HepG2 (cell line): ENCODE data around the gene GLUD1. TPM values are rescaled to one million over a fixed set of nuclear protein-coding genes. Genes with fewer than 3 reads are reported as not detected.
A peak's percentile ranks its signal among the peaks of the same experiment; 100 is the strongest.

ENCODE experiments used
- HES4 ChIP-seq: sonication (generic); formaldehyde crosslinking; IDR thresholded peaks from 2 replicates; pipeline ENCODE4 v1.9.0; 2021; ENCODE audit warnings: mild to moderate bottlenecking, missing genetic modification reagents, borderline replicate concordance
- HNRNPL ChIP-seq: fragments of 200-400 bp; formaldehyde crosslinking; IDR thresholded peaks from 2 replicates; pipeline ENCODE4 v1.6.1; 2017; ENCODE audit warnings: mild to moderate bottlenecking, low read depth, low read length
- NFE2 ChIP-seq: sonication (generic); formaldehyde crosslinking; IDR thresholded peaks from 2 replicates; pipeline ENCODE4 v1.4.0; 2020; ENCODE audit warnings: missing genetic modification reagents
- STAT5B ChIP-seq: sonication (generic); formaldehyde crosslinking; IDR thresholded peaks from 2 replicates; pipeline ENCODE4 v1.4.0; 2020; ENCODE audit warnings: missing genetic modification reagents
- ZBTB20 ChIP-seq: sonication (generic); formaldehyde crosslinking; IDR thresholded peaks from 2 replicates; pipeline ENCODE4 v1.8.1; 2023; ENCODE audit warnings: missing genetic modification reagents, low read depth, mild to moderate bottlenecking, borderline replicate concordance
- ZFP82 ChIP-seq: sonication (generic); formaldehyde crosslinking; IDR thresholded peaks from 2 replicates; pipeline ENCODE4 v1.5.1; 2020; ENCODE audit warnings: mild to moderate bottlenecking, missing genetic modification reagents, borderline replicate concordance
- ZKSCAN8 ChIP-seq: IDR thresholded peaks from 2 replicates; pipeline ENCODE4 v1.6.1; 2016; ENCODE audit warnings: borderline replicate concordance, missing genetic modification reagents, missing compliant biosample characterization
- ZNF20 ChIP-seq: sonication (generic); formaldehyde crosslinking; IDR thresholded peaks from 2 replicates; pipeline ENCODE4 v1.4.0; 2020; ENCODE audit warnings: mild to moderate bottlenecking, moderate library complexity, missing genetic modification reagents
- ZNF660 ChIP-seq: sonication (generic); formaldehyde crosslinking; IDR thresholded peaks from 2 replicates; pipeline ENCODE4 v1.5.1; 2020; ENCODE audit warnings: mild to moderate bottlenecking, low read depth, missing genetic modification reagents, borderline replicate concordance
- polyA plus RNA-seq, 8 experiments: library from polyadenylated mRNA; depleted of rRNA in 3 of 8; stranded (reverse) in 7 of 8; unstranded in 1 of 8; fragments of >200 nt; fragmentation: Illumina TruSeq in 4 of 8; extraction: Trizol in 4 of 8; gene quantifications; 2 replicates each; pipeline versions ENCODE4 v1.2.1 to v1.2.3, GENCODE V29; 2011 to 2016; ENCODE audit warnings: low read depth in 4 of 8, missing spikeins in 1 of 8, mixed read lengths in 1 of 8; ENCODE audit not compliant: insufficient read depth in 1 of 8
- total RNA-seq, 5 experiments: library from RNA; depleted of rRNA; stranded (reverse); fragments of >200 nt; fragmentation: Illumina TruSeq; extraction: Trizol; gene quantifications; 2 replicates each; pipeline ENCODE4 v1.2.3, GENCODE V29; 2016; ENCODE audit warnings: low read depth in 1 of 5
- TF ChIP-seq, protein P1 (sequence below), 2 experiments: fragments of 450-650 bp in 1 of 2; sonication (generic) in 1 of 2; formaldehyde crosslinking in 1 of 2; IDR thresholded peaks; 2 replicates each; pipeline versions ENCODE4 v1.6.1 to v1.8.0; 2016 to 2022; ENCODE audit warnings: antibody characterized with exemption in 1 of 2, mild to moderate bottlenecking in 1 of 2, missing genetic modification reagents in 1 of 2
- TF ChIP-seq, protein P2 (sequence below): sonication (generic); formaldehyde crosslinking; IDR thresholded peaks from 2 replicates; pipeline ENCODE4 v1.4.0; 2020; ENCODE audit warnings: missing genetic modification reagents, borderline replicate concordance
- TF ChIP-seq, protein P3 (sequence below): sonication (generic); formaldehyde crosslinking; IDR thresholded peaks from 2 replicates; pipeline ENCODE4 v1.9.0; 2021; ENCODE audit warnings: missing genetic modification reagents, borderline replicate concordance
- TF ChIP-seq, protein P4 (sequence below): sonication (generic); formaldehyde crosslinking; IDR thresholded peaks from 2 replicates; pipeline ENCODE4 v1.8.0; 2022; ENCODE audit warnings: missing genetic modification reagents, mild to moderate bottlenecking, borderline replicate concordance

The GLUD1 gene
- total and polyA plus RNA-seq, 2 of the 13 experiments (the other 11 are each of a cell fraction or from before 2014, with no cell fraction given), result 301 to 798 TPM

DNA sequence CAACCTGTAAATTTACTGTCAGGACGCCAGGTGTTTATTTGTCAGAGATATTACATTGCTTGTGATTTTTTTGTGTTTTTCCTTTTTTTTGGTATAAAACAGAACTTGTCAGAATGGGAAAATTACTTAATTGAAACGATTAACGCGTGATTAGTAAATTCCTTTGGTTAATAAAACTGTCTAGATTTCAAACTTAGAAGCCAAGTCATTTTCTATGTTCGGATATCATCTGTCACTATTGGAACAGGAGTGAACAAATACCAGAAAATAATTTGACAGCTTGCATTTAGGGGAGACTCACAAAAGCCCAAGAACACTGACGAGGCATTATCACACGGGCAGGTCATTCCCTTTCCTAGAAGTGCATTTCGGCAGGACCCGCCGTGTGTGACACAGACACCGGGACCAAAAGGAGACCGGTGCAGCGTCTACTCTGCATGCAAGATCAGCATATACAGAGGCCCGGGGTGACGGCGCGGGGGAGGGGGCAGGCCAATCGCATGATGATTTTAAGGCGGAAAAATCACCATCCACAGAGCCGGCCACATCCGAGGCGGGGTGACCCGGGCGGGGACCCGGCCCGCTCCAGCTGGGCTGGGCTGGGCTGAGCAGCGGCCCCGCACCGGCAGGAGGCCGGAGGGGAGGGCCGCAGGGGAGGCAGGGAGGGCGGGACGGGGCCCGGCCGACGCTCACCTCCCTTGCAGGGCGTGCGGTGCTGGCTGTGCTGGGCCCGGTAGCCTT is 841 bp downstream of the GLUD1 start (continued):
- TF ChIP-seq, protein P1, sequence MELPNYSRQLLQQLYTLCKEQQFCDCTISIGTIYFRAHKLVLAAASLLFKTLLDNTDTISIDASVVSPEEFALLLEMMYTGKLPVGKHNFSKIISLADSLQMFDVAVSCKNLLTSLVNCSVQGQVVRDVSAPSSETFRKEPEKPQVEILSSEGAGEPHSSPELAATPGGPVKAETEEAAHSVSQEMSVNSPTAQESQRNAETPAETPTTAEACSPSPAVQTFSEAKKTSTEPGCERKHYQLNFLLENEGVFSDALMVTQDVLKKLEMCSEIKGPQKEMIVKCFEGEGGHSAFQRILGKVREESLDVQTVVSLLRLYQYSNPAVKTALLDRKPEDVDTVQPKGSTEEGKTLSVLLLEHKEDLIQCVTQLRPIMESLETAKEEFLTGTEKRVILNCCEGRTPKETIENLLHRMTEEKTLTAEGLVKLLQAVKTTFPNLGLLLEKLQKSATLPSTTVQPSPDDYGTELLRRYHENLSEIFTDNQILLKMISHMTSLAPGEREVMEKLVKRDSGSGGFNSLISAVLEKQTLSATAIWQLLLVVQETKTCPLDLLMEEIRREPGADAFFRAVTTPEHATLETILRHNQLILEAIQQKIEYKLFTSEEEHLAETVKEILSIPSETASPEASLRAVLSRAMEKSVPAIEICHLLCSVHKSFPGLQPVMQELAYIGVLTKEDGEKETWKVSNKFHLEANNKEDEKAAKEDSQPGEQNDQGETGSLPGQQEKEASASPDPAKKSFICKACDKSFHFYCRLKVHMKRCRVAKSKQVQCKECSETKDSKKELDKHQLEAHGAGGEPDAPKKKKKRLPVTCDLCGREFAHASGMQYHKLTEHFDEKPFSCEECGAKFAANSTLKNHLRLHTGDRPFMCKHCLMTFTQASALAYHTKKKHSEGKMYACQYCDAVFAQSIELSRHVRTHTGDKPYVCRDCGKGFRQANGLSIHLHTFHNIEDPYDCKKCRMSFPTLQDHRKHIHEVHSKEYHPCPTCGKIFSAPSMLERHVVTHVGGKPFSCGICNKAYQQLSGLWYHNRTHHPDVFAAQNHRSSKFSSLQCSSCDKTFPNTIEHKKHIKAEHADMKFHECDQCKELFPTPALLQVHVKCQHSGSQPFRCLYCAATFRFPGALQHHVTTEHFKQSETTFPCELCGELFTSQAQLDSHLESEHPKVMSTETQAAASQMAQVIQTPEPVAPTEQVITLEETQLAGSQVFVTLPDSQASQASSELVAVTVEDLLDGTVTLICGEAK (IDR thresholded peaks at IDR 0.05), result no peak
- TF ChIP-seq, protein P1 (CRISPR knock-in tag; IDR thresholded peaks at IDR 0.05), result no peak
- TF ChIP-seq HES4, result no peak
- TF ChIP-seq, protein P2, sequence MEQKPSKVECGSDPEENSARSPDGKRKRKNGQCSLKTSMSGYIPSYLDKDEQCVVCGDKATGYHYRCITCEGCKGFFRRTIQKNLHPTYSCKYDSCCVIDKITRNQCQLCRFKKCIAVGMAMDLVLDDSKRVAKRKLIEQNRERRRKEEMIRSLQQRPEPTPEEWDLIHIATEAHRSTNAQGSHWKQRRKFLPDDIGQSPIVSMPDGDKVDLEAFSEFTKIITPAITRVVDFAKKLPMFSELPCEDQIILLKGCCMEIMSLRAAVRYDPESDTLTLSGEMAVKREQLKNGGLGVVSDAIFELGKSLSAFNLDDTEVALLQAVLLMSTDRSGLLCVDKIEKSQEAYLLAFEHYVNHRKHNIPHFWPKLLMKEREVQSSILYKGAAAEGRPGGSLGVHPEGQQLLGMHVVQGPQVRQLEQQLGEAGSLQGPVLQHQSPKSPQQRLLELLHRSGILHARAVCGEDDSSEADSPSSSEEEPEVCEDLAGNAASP (CRISPR knock-in tag), result no peak
- no peak for TF ChIP-seq ZBTB20 (CRISPR knock-in tag)
- TF ChIP-seq ZNF660 (CRISPR knock-in tag), result no peak
- 0 out of 2 replicates have a peak, but pooled peaks have one; percentile 54 for TF ChIP-seq ZNF20 (CRISPR knock-in tag)
- no peak for TF ChIP-seq NFE2 (CRISPR knock-in tag)
- TF ChIP-seq ZKSCAN8 (CRISPR knock-in tag), result no peak
- TF ChIP-seq, protein P3, sequence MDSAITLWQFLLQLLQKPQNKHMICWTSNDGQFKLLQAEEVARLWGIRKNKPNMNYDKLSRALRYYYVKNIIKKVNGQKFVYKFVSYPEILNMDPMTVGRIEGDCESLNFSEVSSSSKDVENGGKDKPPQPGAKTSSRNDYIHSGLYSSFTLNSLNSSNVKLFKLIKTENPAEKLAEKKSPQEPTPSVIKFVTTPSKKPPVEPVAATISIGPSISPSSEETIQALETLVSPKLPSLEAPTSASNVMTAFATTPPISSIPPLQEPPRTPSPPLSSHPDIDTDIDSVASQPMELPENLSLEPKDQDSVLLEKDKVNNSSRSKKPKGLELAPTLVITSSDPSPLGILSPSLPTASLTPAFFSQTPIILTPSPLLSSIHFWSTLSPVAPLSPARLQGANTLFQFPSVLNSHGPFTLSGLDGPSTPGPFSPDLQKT, result no peak
- TF ChIP-seq STAT5B (CRISPR knock-in tag), result no peak
- TF ChIP-seq ZFP82 (CRISPR knock-in tag), result no peak
- TF ChIP-seq HNRNPL, result no peak
- TF ChIP-seq, protein P4, sequence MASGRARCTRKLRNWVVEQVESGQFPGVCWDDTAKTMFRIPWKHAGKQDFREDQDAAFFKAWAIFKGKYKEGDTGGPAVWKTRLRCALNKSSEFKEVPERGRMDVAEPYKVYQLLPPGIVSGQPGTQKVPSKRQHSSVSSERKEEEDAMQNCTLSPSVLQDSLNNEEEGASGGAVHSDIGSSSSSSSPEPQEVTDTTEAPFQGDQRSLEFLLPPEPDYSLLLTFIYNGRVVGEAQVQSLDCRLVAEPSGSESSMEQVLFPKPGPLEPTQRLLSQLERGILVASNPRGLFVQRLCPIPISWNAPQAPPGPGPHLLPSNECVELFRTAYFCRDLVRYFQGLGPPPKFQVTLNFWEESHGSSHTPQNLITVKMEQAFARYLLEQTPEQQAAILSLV, result no peak
